Measurements from ENCODE around the gene GPBP1L1. TPM values are rescaled to one million over a fixed set of nuclear protein-coding genes. Genes with fewer than 3 reads are reported as not detected.
"Not testable (repeated sequence)": the region's sequence is repeated elsewhere in the genome, so short reads cannot be mapped to it uniquely, and the experiment has no call there.

Gene GPBP1L1
- total RNA-seq, 4 donors from 2014 or later = 98.6 to 147 (median 115) TPM

GRCh38 chr1:45713711-45714110 is 27.4 kb upstream of the GPBP1L1 start:
- no peak for TF ChIP-seq CTCF (IDR thresholded peaks at IDR 0.05)
- no peak for TF ChIP-seq EP300 (IDR thresholded peaks at IDR 0.05)
- TF ChIP-seq POLR2A (IDR thresholded peaks at IDR 0.05) = no peak
- no peak for TF ChIP-seq POLR2AphosphoS5 (IDR thresholded peaks at IDR 0.05)
- no peak overlapping the region for H3K4me3 ChIP-seq
- WGBS, 2 donors (ENCODE audit: low coverage in 1 of 2) = 93% methylated on average over 3 of the region's 3 CpGs; no CpG with 5 or more reads in 1 of the 2 donors
- ATAC-seq = no peak
- H3K9me3 ChIP-seq = peaks cover 0 to under 1% (median 0%) of the 10 kb centered on the region in 3 donors
- no peaks in the 10 kb centered on the region for H3K4me1 ChIP-seq
- no peak overlapping the region for H3K27ac ChIP-seq
- peaks cover 0 to 73% of the 10 kb centered on the region in 2 donors for H3K36me3 ChIP-seq
- no peaks in the 10 kb centered on the region for H3K27me3 ChIP-seq

- peaks cover 0 to 67% of the 10 kb centered on the region in 2 donors for H3K36me3 ChIP-seq
Observed at GRCh38 chr1:45704637-45705036, 18.3 kb upstream of the GPBP1L1 start.

GRCh38 chr1:45694823-45695222 is 8.5 kb upstream of the GPBP1L1 start:
- no peak for TF ChIP-seq EP300 (IDR thresholded peaks at IDR 0.05)
- TF ChIP-seq CTCF (IDR thresholded peaks at IDR 0.05) = no peak
- no peak for TF ChIP-seq POLR2A (IDR thresholded peaks at IDR 0.05)
- no peak for TF ChIP-seq POLR2AphosphoS5 (IDR thresholded peaks at IDR 0.05)
- Histone ChIP-seq H3K4me1 (peaks cover 0 to 5% (median 0%) of the 10 kb centered on the region in 3 donors), H3K9me3 (no peaks in the 10 kb centered on the region), H3K27ac (no peak overlapping the region), H3K36me3 (peaks cover 0 to 84% of the 10 kb centered on the region in 2 donors), H3K27me3 (no peaks in the 10 kb centered on the region), H3K4me3 (no peak overlapping the region)
- 75 to 85% methylated on average over 6 to 7 of the region's 7 CpGs for WGBS, 2 donors (ENCODE audit: low coverage in 1 of 2)
- ATAC-seq = no peak

More at GRCh38 chr1:45704637-45705036, 18.3 kb upstream of the GPBP1L1 start:
- WGBS, 2 donors (ENCODE audit: low coverage in 1 of 2) = 100% methylated on average over 1 of the region's 1 CpG
- H3K4me1 ChIP-seq = no peaks in the 10 kb centered on the region
- H3K27me3 ChIP-seq = no peaks in the 10 kb centered on the region
- H3K27ac ChIP-seq = no peak overlapping the region
- no peak for ATAC-seq
- H3K9me3 ChIP-seq = peaks cover 0 to 9% (median 0%) of the 10 kb centered on the region in 3 donors
- TF ChIP-seq CTCF (IDR thresholded peaks at IDR 0.05) (no peak), POLR2A (IDR thresholded peaks at IDR 0.05) (no peak), POLR2AphosphoS5 (IDR thresholded peaks at IDR 0.05) (no peak), EP300 (IDR thresholded peaks at IDR 0.05) (no peak)
- no peak overlapping the region for H3K4me3 ChIP-seq

GRCh38 chr1:45693811-45694210 is 7.5 kb upstream of the GPBP1L1 start:
- Histone ChIP-seq H3K36me3 (peaks cover 0 to 82% of the 10 kb centered on the region in 2 donors), H3K4me1 (peaks cover 0 to 15% (median 8%) of the 10 kb centered on the region in 3 donors)
- H3K4me3 ChIP-seq, H3K27ac ChIP-seq, H3K27me3 ChIP-seq, H3K9me3 ChIP-seq, ATAC-seq: not testable (repeated sequence)
- 50 to 60% methylated on average over 2 to 8 of the region's 8 CpGs for WGBS, 2 donors (ENCODE audit: low coverage in 1 of 2)

- WGBS, 2 donors (ENCODE audit: low coverage in 1 of 2) = 2 to 4% methylated on average over 10 to 16 of the region's 24 CpGs
- H3K36me3 ChIP-seq = peaks cover 0 to 25% of the 10 kb centered on the region in 2 donors
- TF ChIP-seq POLR2A (IDR thresholded peaks at IDR 0.05) (peak in 1 of 2 donors; percentile 43), POLR2AphosphoS5 (IDR thresholded peaks at IDR 0.05) (peak; percentile 65), EP300 (IDR thresholded peaks at IDR 0.05) (no peak), CTCF (IDR thresholded peaks at IDR 0.05) (peak in 2 of 4 experiments; percentile 53 to 61)
- peak within 1 kb of the TSS; percentile 95 to 99 (median 96) for H3K27ac ChIP-seq
- ATAC-seq = peak; percentile 25
- peak within 1 kb of the TSS; percentile 90 to 99 for H3K4me3 ChIP-seq
- peaks cover 2 to 48% (median 11%) of the 10 kb centered on the region in 3 donors for H3K4me1 ChIP-seq
- no peaks in the 10 kb centered on the region for H3K27me3 ChIP-seq
- H3K9me3 ChIP-seq = no peaks in the 10 kb centered on the region
Observed at GRCh38 chr1:45687754-45688740, 1.7 kb upstream of the GPBP1L1 start, which contains the start of gene TMEM69. TMEM69 (plus strand) TSS chr1:45688181; CDS start chr1:45691069, 2,888 bp downstream.
